HCT116 (cell line): ENCODE results near the gene PHKB. TPM values are rescaled to one million over a fixed set of nuclear protein-coding genes. Genes with fewer than 3 reads are reported as not detected.

Source experiments
- ATAC-seq: fragments of 200-7000 bp; cut with Tn5 transposase; 2 replicates; pipeline ENCODE4 v1.9.1; 2020; ENCODE audit warnings: mild to moderate bottlenecking, moderate library complexity
- BruUV-seq: library from RNA; stranded (reverse); fragments of 400-500 nt; replicated peaks from 2 replicates; lab custom pipeline; 2021; lab: Mats Ljungman, UMichigan
- CTCF ChIA-PET: fragments of 300-600 bp; sonication (Branson Sonifier 250); formaldehyde crosslinking; loops from one replicate; lab custom pipeline; 2021; ENCODE audit warnings: antibody characterized with exemption; lab: Charles Lee
- POLR2A ChIA-PET: fragments of 300-600, 350-600 bp; sonication (Branson Sonifier 250); formaldehyde crosslinking; loops from one replicate; lab custom pipeline; 2021; ENCODE audit warnings: antibody characterized with exemption; lab: Charles Lee
- RAD21 ChIA-PET, 2 experiments: fragments of 300-600 bp; sonication (Branson Sonifier 250); formaldehyde crosslinking; loops; one replicate each; lab custom pipeline; 2023; ENCODE audit warnings: low total read pairs in 2 of 2; ENCODE audit not compliant: uncharacterized antibody in 2 of 2, unreplicated experiment in 2 of 2, low non-redundant PET in 1 of 2; lab: Charles Lee
- DNase-seq: peaks from one replicate; pipeline ENCODE4 v3.0.0-alpha.2; 2010; ENCODE audit warnings: low read depth, low spot score
- H2AFZ ChIP-seq: fragments of 200-600 bp; shearing (Covaris generic), sonication (generic); 2 replicates; pipeline ENCODE4 v1.6.1; 2017; ENCODE audit warnings: low read depth, mixed run types, mixed read lengths, antibody characterized with exemption, low read length; ENCODE audit not compliant: poor library complexity, severe bottlenecking
- H3K27ac ChIP-seq: 2 replicates; pipeline ENCODE4 v1.5.1; 2012; ENCODE audit warnings: low read depth, low read length
- H3K27me3 ChIP-seq: fragments of 200-600 bp; sonication (generic); 2 replicates; pipeline ENCODE4 v1.6.1; 2016; ENCODE audit warnings: mixed run types, low read length, mixed read lengths; ENCODE audit not compliant: insufficient read depth
- H3K36me3 ChIP-seq, 2 experiments: fragments of 200-500 bp in 1 of 2; fragments of 200-600 bp in 1 of 2; sonication (Bioruptor generic) in 1 of 2; sonication (generic) in 1 of 2; 2 replicates each; pipeline versions ENCODE4 v1.5.1 to v1.6.1; 2014 to 2016; ENCODE audit warnings: low read length in 2 of 2, inconsistent platforms in 1 of 2, mixed read lengths in 1 of 2, mixed run types in 1 of 2; ENCODE audit not compliant: insufficient read depth in 2 of 2, control insufficient read depth in 1 of 2
- H3K4me1 ChIP-seq, 2 experiments: fragments of 200-600 bp in 1 of 2; sonication (generic) in 1 of 2; 2 replicates each; pipeline versions ENCODE4 v1.5.1 to v1.6.1; 2012 to 2017; ENCODE audit warnings: low read length in 2 of 2, inconsistent platforms in 1 of 2, mild to moderate bottlenecking in 1 of 2, mixed read lengths in 1 of 2, mixed run types in 1 of 2, moderate library complexity in 1 of 2; ENCODE audit not compliant: insufficient read depth in 2 of 2, control insufficient read depth in 1 of 2
- H3K4me2 ChIP-seq: fragments of 200-600 bp; sonication (generic); 2 replicates; pipeline ENCODE4 v1.6.1; 2017; ENCODE audit warnings: mixed run types, low read length, mixed read lengths
- H3K4me3 ChIP-seq, 2 experiments: fragments of 200-600 bp in 1 of 2; sonication (generic) in 1 of 2; replicated peaks in 1 of 2; 2 replicates each; pipeline ENCODE4 v1.5.1; 2011 to 2016; ENCODE audit warnings: low read length in 2 of 2, control low read depth in 1 of 2, low read depth in 1 of 2, mild to moderate bottlenecking in 1 of 2, mixed read lengths in 1 of 2, mixed run types in 1 of 2
- H3K79me2 ChIP-seq: fragments of 200-600 bp; sonication (generic); 2 replicates; pipeline ENCODE4 v1.6.1; 2017; ENCODE audit warnings: mild to moderate bottlenecking, mixed run types, low read length, moderate library complexity, mixed read lengths; ENCODE audit not compliant: insufficient read depth
- H3K9ac ChIP-seq: fragments of 200-600 bp; sonication (generic); 2 replicates; pipeline ENCODE4 v1.6.1; 2016; ENCODE audit warnings: low read length, mixed read lengths
- H3K9me2 ChIP-seq: fragments of 200-600 bp; sonication (generic), shearing (Covaris generic); 2 replicates; pipeline ENCODE4 v1.6.1; 2017; ENCODE audit warnings: mixed run types, mild to moderate bottlenecking, moderate library complexity; ENCODE audit not compliant: insufficient read depth
- H3K9me3 ChIP-seq, 2 experiments: fragments of 200-500 bp in 1 of 2; fragments of 200-600 bp in 1 of 2; sonication (Bioruptor generic) in 1 of 2; sonication (generic) in 1 of 2; 2 replicates each; pipeline ENCODE4 v1.6.1; 2014 to 2017; ENCODE audit warnings: low read length in 2 of 2, mixed read lengths in 2 of 2, inconsistent platforms in 1 of 2, low read depth in 1 of 2, mild to moderate bottlenecking in 1 of 2, mixed run types in 1 of 2, moderate library complexity in 1 of 2; ENCODE audit not compliant: control insufficient read depth in 1 of 2, insufficient read depth in 1 of 2
- H4K20me1 ChIP-seq: fragments of 200-600 bp; sonication (generic), shearing (Covaris generic); 2 replicates; pipeline ENCODE4 v1.6.1; 2017; ENCODE audit warnings: mixed run types, mild to moderate bottlenecking, moderate library complexity; ENCODE audit not compliant: insufficient read depth
- EZH2 ChIP-seq: fragments of 200-600 bp; sonication (generic); IDR thresholded peaks from 2 replicates; pipeline ENCODE4 v1.6.1; 2017; ENCODE audit warnings: antibody characterized with exemption, mixed run types
- FOSL1 ChIP-seq: IDR thresholded peaks from 2 replicates; pipeline ENCODE4 v1.6.1; 2012; ENCODE audit warnings: low read depth
- SIN3A ChIP-seq: IDR thresholded peaks from 2 replicates; pipeline ENCODE4 v1.6.1; 2012; ENCODE audit warnings: low read depth
- SRF ChIP-seq: IDR thresholded peaks from 2 replicates; pipeline ENCODE4 v1.6.1; 2012; ENCODE audit warnings: low read depth
- TCF7L2 ChIP-seq: IDR thresholded peaks from 2 replicates; pipeline ENCODE4 v1.7.0; 2011; ENCODE audit warnings: borderline replicate concordance, inconsistent platforms; ENCODE audit not compliant: insufficient read depth, insufficient read length; ENCODE audit errors: extremely low read depth
- YY1 ChIP-seq: IDR thresholded peaks from 2 replicates; pipeline ENCODE4 v1.6.1; 2011; ENCODE audit warnings: low read length, low read depth, moderate library complexity, mild to moderate bottlenecking; ENCODE audit not compliant: insufficient replicate concordance; ENCODE audit errors: extremely low read depth
- intact Hi-C: fragments of 100-400 bp; cut with micrococcal nuclease; formaldehyde crosslinking; loops from 2 replicates; pipeline ENCODE4 v1.10.0; 2022
- total RNA-seq: library from RNA; stranded (reverse); gene quantifications from one replicate; pipeline ENCODE4 v1.2.1, GENCODE V29; 2021; ENCODE audit not compliant: unreplicated experiment

PHKB gene
- total RNA-seq, 1 experiment from 2014 or later, result 30.5 TPM

DNA sequence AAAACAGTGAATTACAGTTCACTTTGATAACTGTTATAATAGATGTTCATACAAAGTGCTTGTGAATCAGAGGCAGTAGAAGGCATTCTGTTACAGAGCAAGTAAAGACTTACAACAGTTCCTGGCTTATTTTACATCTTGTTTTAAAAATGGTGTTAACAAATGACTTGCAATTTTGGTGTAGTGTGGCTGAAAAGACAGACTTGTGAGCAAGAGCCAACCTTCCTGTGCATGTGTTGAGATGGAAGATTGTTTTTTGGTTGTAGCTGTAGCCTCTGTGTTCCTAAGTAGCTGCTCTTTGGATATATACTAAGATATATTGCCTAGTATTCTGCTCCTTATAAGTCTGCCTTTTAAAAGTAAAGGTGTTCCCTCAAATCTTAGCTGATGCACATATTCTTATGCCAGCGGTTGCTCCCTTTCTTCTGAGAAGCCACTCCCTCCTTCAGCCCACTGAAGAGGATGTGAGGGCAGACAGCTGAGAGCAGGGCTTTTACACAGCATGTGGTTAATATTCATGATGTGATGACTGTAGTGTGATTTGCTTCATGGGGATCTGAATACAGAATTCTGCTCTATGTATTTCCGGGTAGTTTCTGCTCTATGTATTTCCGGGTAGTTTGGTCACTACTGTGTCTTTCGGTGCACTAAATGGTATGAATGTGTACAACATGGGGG lies 182.3 kb downstream of the PHKB start:
- ChIA-PET CTCF (no interaction called here), POLR2A (no interaction called here), RAD21 (no interaction called here)
- Histone ChIP-seq H3K79me2 (no peaks in the 10 kb centered on the region), H3K9me2 (no peaks in the 10 kb centered on the region), H3K4me3 (no peak overlapping the region)
- TF ChIP-seq YY1 (no peak), FOSL1 (no peak)
- TF ChIP-seq, all 23 proteins: peak for 0
- DNase-seq (no peak), ATAC-seq (no peak)
- Histone ChIP-seq H3K27ac (no peak overlapping the region), H3K4me1 (no peaks in the 10 kb centered on the region), H2AFZ (no peak overlapping the region), H3K9me3 (no peaks in the 10 kb centered on the region), H3K4me2 (no peak overlapping the region), H3K9ac (no peak overlapping the region), H3K27me3 (no peaks in the 10 kb centered on the region), H3K36me3 (no peaks in the 10 kb centered on the region), H4K20me1 (no peaks in the 10 kb centered on the region)
- BruUV-seq, result no TSS peak
- intact Hi-C loops, result no loop called here

- no peak for ATAC-seq
- no peaks in the 10 kb centered on the region for H3K9me3 ChIP-seq
- RAD21 ChIA-PET, result no interaction called here
Observed at GRCh38 chr16:47644166-47644565, 183.0 kb downstream of the PHKB start.

More at GRCh38 chr16:47644166-47644565, 183.0 kb downstream of the PHKB start:
- intact Hi-C loops, result no loop called here
- no peaks in the 10 kb centered on the region for H3K4me1 ChIP-seq
- no peak overlapping the region for H2AFZ ChIP-seq
- H4K20me1 ChIP-seq, result no peaks in the 10 kb centered on the region
- BruUV-seq, result no TSS peak
- H3K79me2 ChIP-seq, result no peaks in the 10 kb centered on the region
- TF ChIP-seq SIN3A (no peak), SRF (no peak), TCF7L2 (no peak), EZH2 (no peak)
- no peak overlapping the region for H3K4me2 ChIP-seq
- no peak overlapping the region for H3K9ac ChIP-seq
- no peaks in the 10 kb centered on the region for H3K27me3 ChIP-seq
- H3K9me2 ChIP-seq, result no peaks in the 10 kb centered on the region
- no peaks in the 10 kb centered on the region for H3K36me3 ChIP-seq
- ChIA-PET CTCF (no interaction called here), POLR2A (no interaction called here)
- H3K27ac ChIP-seq, result no peak overlapping the region
- DNase-seq, result no peak
- no peak overlapping the region for H3K4me3 ChIP-seq
